H1 (cell line): Measurements from ENCODE around the gene FBXO44. TPM values are rescaled to one million over a fixed set of nuclear protein-coding genes. Genes with fewer than 3 reads are reported as not detected.

Experiments
- CTCF ChIA-PET: fragments of 300-600 bp; sonication (Branson Sonifier 250); formaldehyde crosslinking; loops from one replicate; lab custom pipeline; 2021; ENCODE audit not compliant: partially characterized antibody; lab: Charles Lee
- POLR2A ChIA-PET: fragments of 300-600 bp; sonication (Branson Sonifier 250); formaldehyde crosslinking; loops from one replicate; lab custom pipeline; 2021; ENCODE audit warnings: inconsistent platforms; ENCODE audit not compliant: partially characterized antibody; lab: Charles Lee
- DNase-seq, 2 experiments: peaks; one replicate each; pipeline versions ENCODE4 v3.0.0 to v3.0.0-alpha.2; 2010 to 2022; ENCODE audit warnings: low spot score in 2 of 2, low read depth in 1 of 2, mixed read lengths in 1 of 2
- FAIRE-seq: peaks from 2 replicates; lab custom pipeline; 2011; peaks lifted over from hg19 to GRCh38; lab: Jason Lieb, UNC
- H2AFZ ChIP-seq: 2 replicates; pipeline ENCODE4 v1.8.1; 2012; ENCODE audit warnings: low read length, inconsistent platforms
- H2AK5ac ChIP-seq: 2 replicates; pipeline ENCODE4 v1.6.1; 2013; ENCODE audit warnings: low read depth, low read length
- H2BK120ac ChIP-seq: replicated peaks from 2 replicates; pipeline ENCODE3; 2013; ENCODE audit warnings: low read depth, low read length, inconsistent platforms
- H2BK12ac ChIP-seq: 2 replicates; pipeline ENCODE4 v1.6.1; 2013; ENCODE audit warnings: low read depth, low read length
- H2BK15ac ChIP-seq: 2 replicates; pipeline ENCODE4 v1.6.1; 2013; ENCODE audit warnings: low read length
- H2BK20ac ChIP-seq: 2 replicates; pipeline ENCODE4 v1.6.1; 2013; ENCODE audit warnings: low read length
- H2BK5ac ChIP-seq: 2 replicates; pipeline ENCODE4 v1.6.1; 2013; ENCODE audit warnings: low read depth, low read length
- H3K14ac ChIP-seq: 2 replicates; pipeline ENCODE4 v1.6.1; 2013; ENCODE audit warnings: inconsistent platforms; ENCODE audit not compliant: insufficient read length
- H3K18ac ChIP-seq: 2 replicates; pipeline ENCODE4 v1.6.1; 2013; ENCODE audit warnings: low read length; ENCODE audit errors: extremely low read depth
- H3K23ac ChIP-seq: 2 replicates; pipeline ENCODE4 v1.6.1; 2013; ENCODE audit warnings: inconsistent platforms; ENCODE audit not compliant: insufficient read length
- H3K23me2 ChIP-seq: 2 replicates; pipeline ENCODE4 v1.6.1; 2013; ENCODE audit warnings: low read depth, low read length
- H3K27ac ChIP-seq: 2 replicates; pipeline ENCODE4 v1.6.1; 2011; ENCODE audit warnings: low read depth, low read length, inconsistent platforms
- H3K27me3 ChIP-seq, 4 experiments: replicated peaks in 1 of 4; 1 replicate in 1 of 4; 2 replicates in 3 of 4; pipeline versions ENCODE4 v1.6.1 to v1.8.1; 2011 to 2013; ENCODE audit warnings: low read length in 3 of 4, mild to moderate bottlenecking in 3 of 4, inconsistent platforms in 2 of 4, mixed read lengths in 2 of 4, moderate library complexity in 1 of 4; ENCODE audit not compliant: control insufficient read depth in 3 of 4, insufficient read depth in 3 of 4; ENCODE audit errors: extremely low read depth in 1 of 4
- H3K36me3 ChIP-seq, 4 experiments: 2 replicates each; pipeline versions ENCODE4 v1.6.1 to v1.8.1; 2011 to 2013; ENCODE audit warnings: mild to moderate bottlenecking in 4 of 4, low read length in 3 of 4, moderate library complexity in 2 of 4, control low read depth in 1 of 4, inconsistent platforms in 1 of 4; ENCODE audit not compliant: insufficient read depth in 4 of 4, control insufficient read depth in 2 of 4
- H3K4ac ChIP-seq: replicated peaks from 2 replicates; pipeline ENCODE3; 2013; ENCODE audit warnings: low read length, low read depth, mixed read lengths, inconsistent platforms; ENCODE audit not compliant: insufficient read length
- H3K4me1 ChIP-seq, 4 experiments: replicated peaks in 1 of 4; 1 replicate in 1 of 4; 2 replicates in 3 of 4; pipeline versions ENCODE4 v1.6.1 to v1.8.1; 2011 to 2013; ENCODE audit warnings: low read length in 3 of 4, inconsistent platforms in 2 of 4, mixed read lengths in 1 of 4; ENCODE audit not compliant: insufficient read depth in 4 of 4, control insufficient read depth in 3 of 4
- H3K4me2 ChIP-seq, 2 experiments: 2 replicates each; pipeline versions ENCODE4 v1.6.1 to v1.8.1; 2011 to 2013; ENCODE audit warnings: low read depth in 2 of 2, low read length in 2 of 2, control low read depth in 1 of 2, inconsistent platforms in 1 of 2, mild to moderate bottlenecking in 1 of 2; ENCODE audit not compliant: insufficient read depth in 1 of 2
- H3K4me3 ChIP-seq, 4 experiments: fragments of 200-600, 300-600 bp in 1 of 4; sonication (generic), shearing (Covaris generic), sonication (Bioruptor Twin) in 1 of 4; 2 replicates each; pipeline versions ENCODE4 v1.5.1 to v1.8.1; 2011 to 2016; ENCODE audit warnings: low read length in 4 of 4, low read depth in 3 of 4, control low read depth in 2 of 4, inconsistent platforms in 2 of 4, mild to moderate bottlenecking in 2 of 4, mixed read lengths in 1 of 4, moderate library complexity in 1 of 4; ENCODE audit not compliant: insufficient read depth in 2 of 4; ENCODE audit errors: extremely low read depth in 1 of 4
- H3K56ac ChIP-seq: replicated peaks from 2 replicates; pipeline ENCODE3; 2013; ENCODE audit warnings: low read depth, mild to moderate bottlenecking, mixed read lengths, low read length, inconsistent platforms; ENCODE audit not compliant: insufficient read length
- H3K79me1 ChIP-seq: 2 replicates; pipeline ENCODE4 v1.6.1; 2013; ENCODE audit warnings: low read depth, low read length, control low read depth
- H3K79me2 ChIP-seq, 2 experiments: 2 replicates each; pipeline versions ENCODE4 v1.6.1 to v1.8.1; 2012 to 2013; ENCODE audit warnings: low read length in 2 of 2, mild to moderate bottlenecking in 2 of 2, inconsistent platforms in 1 of 2; ENCODE audit not compliant: insufficient read depth in 2 of 2, control insufficient read depth in 1 of 2
- H3K9ac ChIP-seq, 4 experiments: replicated peaks in 1 of 4; 1 replicate in 1 of 4; 2 replicates in 3 of 4; pipeline versions ENCODE4 v1.6.1 to v1.8.1; 2011 to 2013; ENCODE audit warnings: low read depth in 3 of 4, low read length in 3 of 4, control low read depth in 2 of 4, mild to moderate bottlenecking in 2 of 4, moderate library complexity in 2 of 4, inconsistent platforms in 1 of 4; ENCODE audit errors: extremely low read depth in 1 of 4
- H3K9me3 ChIP-seq, 2 experiments: 2 replicates each; pipeline versions ENCODE4 v1.6.1 to v1.8.1; 2012 to 2013; ENCODE audit warnings: mild to moderate bottlenecking in 2 of 2, moderate library complexity in 2 of 2, control low read depth in 1 of 2, inconsistent platforms in 1 of 2, low read depth in 1 of 2, low read length in 1 of 2, mixed read lengths in 1 of 2; ENCODE audit not compliant: insufficient read depth in 2 of 2
- H4K20me1 ChIP-seq, 2 experiments: replicated peaks in 1 of 2; 2 replicates each; pipeline versions ENCODE3 to v1.8.1; 2011 to 2013; ENCODE audit warnings: inconsistent platforms in 2 of 2, low read length in 2 of 2, mild to moderate bottlenecking in 1 of 2; ENCODE audit not compliant: insufficient read depth in 2 of 2, control insufficient read depth in 1 of 2
- H4K5ac ChIP-seq: 2 replicates; pipeline ENCODE4 v1.6.1; 2013; ENCODE audit warnings: low read length, low read depth, mixed read lengths, inconsistent platforms; ENCODE audit not compliant: insufficient read length
- H4K8ac ChIP-seq: 2 replicates; pipeline ENCODE4 v1.8.0; 2013; ENCODE audit warnings: mild to moderate bottlenecking, moderate library complexity, low read length, inconsistent platforms; ENCODE audit not compliant: insufficient read depth; ENCODE audit errors: extremely low read depth
- H4K91ac ChIP-seq: replicated peaks from 2 replicates; pipeline ENCODE3; 2013; ENCODE audit warnings: low read length, mixed read lengths, inconsistent platforms; ENCODE audit not compliant: insufficient read length
- TBP ChIP-seq: IDR thresholded peaks from 2 replicates; pipeline ENCODE4 v1.6.1; 2011; ENCODE audit warnings: low read depth, low read length, improper control_type of control experiment
- WGBS, 2 experiments: shearing (Covaris generic) in 1 of 2; methylation state at CpG; one replicate each; pipeline versions ENCODE4 v1.1.6 to v1.1.7; 2013 to 2015; ENCODE audit warnings: low lambda C conversion rate in 2 of 2, mixed read lengths in 2 of 2, inconsistent platforms in 1 of 2, low coverage in 1 of 2, missing lambda C conversion rate in 1 of 2; ENCODE audit not compliant: insufficient replicate concordance in 2 of 2, insufficient coverage in 1 of 2, insufficient read length in 1 of 2; ENCODE audit errors: extremely low coverage in 1 of 2, missing lambda C conversion rate in 1 of 2; 5-methylcytosine and 5-hydroxymethylcytosine counted together
- polyA plus RNA-seq, 7 experiments: library from polyadenylated mRNA; depleted of rRNA in 3 of 7; stranded (reverse) in 5 of 7; unstranded in 2 of 7; fragments of >200 nt in 5 of 7; fragments of 200-250 nt in 2 of 7; gene quantifications; 1 replicate in 5 of 7; 2 replicates in 1 of 7; 4 replicates in 1 of 7; pipeline versions ENCODE4 v1.2.1 to v1.2.3, GENCODE V29; 2011 to 2013; ENCODE audit warnings: missing spikeins in 2 of 7, mixed read lengths in 2 of 7
- total RNA-seq: library from RNA; stranded (reverse); fragmentation: NEBNext Ultra II Directional; extraction: Animal tissue kit (Norgen Biotek cat#: 25700); gene quantifications from 2 replicates; pipeline ENCODE4 v1.2.1, GENCODE V29; 2021

The FBXO44 gene
- total and polyA plus RNA-seq, 2 of the 8 experiments (the other 6 are each of a cell fraction or from before 2014, with no cell fraction given) = 27.0 to 27.2 TPM

- DNase-seq (no peak), FAIRE-seq (no peak)
- CTCF ChIA-PET = interaction anchor here (0.7 to 8.7 kb wide), 9 partner anchors 5 to 395 kb away, joined by 3 to 66 read pairs (median 4); no protein-coding TSS in a partner anchor
- H3K4ac ChIP-seq = no peak overlapping the region
- no peak overlapping the region for H2BK120ac ChIP-seq
- H3K4me2 ChIP-seq = no peak overlapping the region
- no peak overlapping the region for H3K27ac ChIP-seq
- H2AFZ ChIP-seq = no peak overlapping the region
- no peak overlapping the region for H4K5ac ChIP-seq
- POLR2A ChIA-PET = interaction anchor here (0.5 to 1.5 kb wide), 7 partner anchors 11 to 237 kb away, joined by 3 to 5 read pairs (median 4); partner anchors contain the start of gene AGTRAP
- H4K8ac ChIP-seq = no peak overlapping the region
- H3K4me3 ChIP-seq = no peak overlapping the region
- H4K20me1 ChIP-seq = peaks cover 1 to 7% of the 10 kb centered on the region in 2 experiments
- H4K91ac ChIP-seq = no peak overlapping the region
- H3K18ac ChIP-seq = no peak overlapping the region
- no peak overlapping the region for H3K9ac ChIP-seq
- no peak overlapping the region for H3K14ac ChIP-seq
- no peak overlapping the region for H3K23ac ChIP-seq
- no peaks in the 10 kb centered on the region for H3K36me3 ChIP-seq
- no peak overlapping the region for H2BK15ac ChIP-seq
- no peak for TF ChIP-seq TBP
- no peak overlapping the region for H3K56ac ChIP-seq
- H3K27me3 ChIP-seq = no peaks in the 10 kb centered on the region; a peak in 1 of 7 replicates
- no peaks in the 10 kb centered on the region for H3K79me2 ChIP-seq
- no peaks in the 10 kb centered on the region for H3K4me1 ChIP-seq
- 80% methylated on average over 5 of the region's 5 CpGs; no CpG with 5 or more reads in 1 of the 2 experiments for WGBS, 2 experiments
- no peaks in the 10 kb centered on the region for H3K9me3 ChIP-seq
- H3K79me1 ChIP-seq = no peaks in the 10 kb centered on the region
- no peak overlapping the region for H2AK5ac ChIP-seq
- no peak overlapping the region for H2BK20ac ChIP-seq
- H3K23me2 ChIP-seq = no peaks in the 10 kb centered on the region
- H2BK12ac ChIP-seq = no peak overlapping the region
- no peak overlapping the region for H2BK5ac ChIP-seq
Measured at GRCh38 chr1:11638121-11638520, 16.6 kb upstream of the FBXO44 start.
